Fibroblast of villous mesenchyme (primary cell): ENCODE measurements around the gene KCNJ10. TPM values are rescaled to one million over a fixed set of nuclear protein-coding genes. Genes with fewer than 3 reads are reported as not detected.
A peak's percentile ranks its signal among the peaks of the same experiment; 100 is the strongest.

Experiments used
- DNase-seq: peaks from one replicate; pipeline ENCODE4 v3.0.0-alpha.2; 2010; ENCODE audit warnings: low read depth
- H3K4me3 ChIP-seq: 2 replicates; pipeline ENCODE4 v1.5.1; 2011; ENCODE audit warnings: low read depth, mild to moderate bottlenecking, low read length
- total RNA-seq: library from RNA; depleted of rRNA; stranded (reverse); fragments of >200 nt; gene quantifications from 2 replicates; pipeline ENCODE4 v1.2.3, GENCODE V29; 2012
- TF ChIP-seq, protein P1 (sequence below): IDR thresholded peaks from 2 replicates; pipeline ENCODE4 v1.5.1; 2012; ENCODE audit warnings: low read depth, mild to moderate bottlenecking, low read length; ENCODE audit not compliant: insufficient read depth

KCNJ10 gene
- total RNA-seq = under 0.01 TPM in 1 of 2 replicates, not detected in the other

- TF ChIP-seq, protein P1, sequence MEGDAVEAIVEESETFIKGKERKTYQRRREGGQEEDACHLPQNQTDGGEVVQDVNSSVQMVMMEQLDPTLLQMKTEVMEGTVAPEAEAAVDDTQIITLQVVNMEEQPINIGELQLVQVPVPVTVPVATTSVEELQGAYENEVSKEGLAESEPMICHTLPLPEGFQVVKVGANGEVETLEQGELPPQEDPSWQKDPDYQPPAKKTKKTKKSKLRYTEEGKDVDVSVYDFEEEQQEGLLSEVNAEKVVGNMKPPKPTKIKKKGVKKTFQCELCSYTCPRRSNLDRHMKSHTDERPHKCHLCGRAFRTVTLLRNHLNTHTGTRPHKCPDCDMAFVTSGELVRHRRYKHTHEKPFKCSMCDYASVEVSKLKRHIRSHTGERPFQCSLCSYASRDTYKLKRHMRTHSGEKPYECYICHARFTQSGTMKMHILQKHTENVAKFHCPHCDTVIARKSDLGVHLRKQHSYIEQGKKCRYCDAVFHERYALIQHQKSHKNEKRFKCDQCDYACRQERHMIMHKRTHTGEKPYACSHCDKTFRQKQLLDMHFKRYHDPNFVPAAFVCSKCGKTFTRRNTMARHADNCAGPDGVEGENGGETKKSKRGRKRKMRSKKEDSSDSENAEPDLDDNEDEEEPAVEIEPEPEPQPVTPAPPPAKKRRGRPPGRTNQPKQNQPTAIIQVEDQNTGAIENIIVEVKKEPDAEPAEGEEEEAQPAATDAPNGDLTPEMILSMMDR = no peak
- DNase-seq = no peak
- peak within 1 kb of the TSS; percentile 65 for H3K4me3 ChIP-seq
These were observed at the start of gene KCNJ10 for GRCh38 chr1:160069460-160070231. KCNJ10 (minus strand) TSS chr1:160070160; CDS start chr1:160042532, 27,628 bp downstream.

DNA sequence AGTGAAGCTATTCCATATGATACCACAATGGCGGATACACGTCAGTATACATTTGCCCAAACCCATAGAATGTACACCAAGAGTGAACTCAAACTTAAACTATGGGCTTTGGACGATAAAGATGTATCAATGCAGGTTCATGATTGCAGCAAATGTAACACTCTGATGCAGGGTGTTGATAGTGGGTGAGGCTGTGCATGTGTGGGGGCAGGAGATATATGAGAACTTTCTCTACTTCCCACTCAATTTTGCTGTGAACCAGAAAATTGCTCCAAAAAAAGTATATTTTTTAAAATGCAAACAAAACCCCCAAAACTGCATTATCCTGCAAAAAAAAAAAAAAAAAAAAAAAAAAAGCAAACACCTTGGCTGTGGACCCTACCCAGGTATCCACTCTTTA, 49.0 kb upstream of the KCNJ10 start:
- TF ChIP-seq, protein P1 = no peak
- DNase-seq = no peak
- no peak overlapping the region for H3K4me3 ChIP-seq

DNA sequence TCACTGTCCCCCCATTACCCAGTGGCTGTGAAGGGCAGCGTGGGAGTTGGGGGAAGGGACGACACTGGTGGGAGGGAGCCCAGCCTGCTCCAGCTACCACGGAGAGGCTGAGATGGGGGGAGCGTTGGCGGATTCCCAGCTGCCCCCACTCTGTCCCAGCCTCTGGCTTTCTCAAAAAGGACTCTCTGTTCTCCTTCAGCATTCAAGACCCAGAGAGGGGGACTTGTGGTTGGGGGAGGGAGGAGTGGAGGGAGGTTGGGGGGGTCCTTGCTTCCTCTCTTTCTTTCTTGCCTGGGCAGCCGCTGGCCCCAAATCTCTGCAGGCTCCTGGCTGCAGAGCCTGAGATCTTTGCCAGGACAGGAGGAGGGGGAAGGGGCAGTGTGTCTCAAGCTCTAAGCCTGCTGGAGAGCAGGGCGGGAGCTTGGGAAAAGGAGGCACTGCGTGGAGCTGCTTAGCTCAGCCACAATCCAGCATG, 47.8 kb upstream of the KCNJ10 start:
- TF ChIP-seq, protein P1 = no peak
- H3K4me3 ChIP-seq = no peak overlapping the region
- peak; percentile 28 for DNase-seq

DNA sequence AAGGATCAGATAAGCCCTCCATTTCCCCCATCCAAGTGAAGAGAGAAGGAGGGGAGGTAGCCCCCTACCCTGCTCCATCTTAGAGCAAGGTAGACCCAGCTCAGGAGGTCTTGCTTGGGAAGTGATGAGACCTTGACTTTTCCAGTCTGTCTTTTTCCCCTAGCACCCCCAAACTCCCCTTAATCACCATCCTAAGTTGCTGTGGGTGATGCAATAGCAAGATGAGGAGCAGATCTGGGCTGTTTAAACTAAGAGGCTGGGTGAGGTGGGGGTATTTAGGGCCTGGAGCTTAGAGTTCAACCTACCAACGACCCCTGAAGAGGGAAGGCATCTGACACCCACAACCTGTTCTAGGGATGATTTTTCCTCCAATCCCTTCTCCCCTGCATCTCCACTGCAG, 47.3 kb upstream of the KCNJ10 start:
- no peak overlapping the region for H3K4me3 ChIP-seq
- no peak for DNase-seq
- TF ChIP-seq, protein P1 = no peak

GRCh38 chr1:160116283-160117147, 46.6 kb upstream of the KCNJ10 start:
- no peak for DNase-seq
- TF ChIP-seq, protein P1 = no peak
- no peak overlapping the region for H3K4me3 ChIP-seq

GRCh38 chr1:160115545-160116282, 45.8 kb upstream of the KCNJ10 start, which contains the start of gene ATP1A2:
ATP1A2 (plus strand) TSS chr1:160115759; CDS start chr1:160115862, 103 bp downstream.
- H3K4me3 ChIP-seq = no peak within 1 kb of the TSS
- TF ChIP-seq, protein P1 = no peak
- no peak for DNase-seq
